Heart left ventricle (tissue), 13 donors: ENCODE data around the gene RBP2.

ENCODE experiments used
- CTCF ChIP-seq, 12 donors: fragments of 200-600 bp; sonication (generic) in 4 of 12; IDR thresholded peaks; one replicate each; pipeline versions ENCODE4 v1.5.0 to v1.8.0; 2018 to 2022; ENCODE audit warnings: antibody characterized with exemption in 12 of 12, mild to moderate bottlenecking in 5 of 12
- POLR2A ChIP-seq, 2 donors: fragments of 450-650 bp; IDR thresholded peaks; one replicate each; pipeline ENCODE4 v1.6.1; 2017; ENCODE audit warnings: antibody characterized with exemption in 2 of 2, mild to moderate bottlenecking in 2 of 2, moderate library complexity in 2 of 2
- donor health status: ischemic (EF 13 %, LVEDD 7.1; RV severe dilation, severe dysfunction).
- donor health status: DM: no; HTN: yes; CAD: no.
- donor health status: DM: no; HTN: no; CAD: no.
- donor health status: ischemic (EF 25% LVEDD 6.9; RV normal size, moderate dysfunction).
- donor health status: ischemic (EF 25% LVEDD 5.7; RV mildly dilated, moderate dysfunction).
- donor health status: ischemic (EF 35%, LVEDD 5.7; RV mildly dilated, moderate dysfunction).
- donor health status: nonischemic (EF 11% LVEDD 7.7; RV severe dilation, severe dysfunction).
- donor health status: DM: yes; HTN: yes; CAD: no.
- donor health status: PGD.
- donor health status: ischemic (EF 29% LVEDD 5.4; RV normal size, mild dysfunction).
- donor health status: nonischemic (EF 23%, LVEDD 6.1; RV moderate dilation, normal function).

DNA sequence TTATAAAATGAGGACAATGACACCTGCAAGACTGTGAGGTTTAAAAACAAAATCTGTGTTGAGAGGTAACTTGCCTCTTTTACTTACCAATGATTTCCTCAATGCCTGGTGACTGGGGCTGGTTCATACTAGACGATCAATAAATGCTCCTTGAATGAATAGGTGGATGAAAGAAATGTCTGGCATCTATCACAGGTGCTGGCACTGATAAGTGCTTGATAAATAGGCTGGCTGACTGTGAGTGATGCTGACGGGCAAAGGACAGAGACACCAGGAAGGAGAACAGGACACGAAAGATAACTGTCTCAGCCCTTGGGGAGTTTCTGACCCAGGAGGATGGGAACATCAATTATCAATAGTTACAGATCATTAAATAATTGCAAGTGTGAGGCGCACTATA is 31.9 kb downstream of the RBP2 start:
- TF ChIP-seq CTCF (IDR thresholded peaks at IDR 0.05) = no peak
- no peak for TF ChIP-seq POLR2A (IDR thresholded peaks at IDR 0.05)
